PC-3 (cell line): ENCODE measurements around the gene HHAT. TPM values are rescaled to one million over a fixed set of nuclear protein-coding genes. Genes with fewer than 3 reads are reported as not detected.

Experiments
- ATAC-seq: fragments of 200-7000 bp; cut with Tn5 transposase; 2 replicates; pipeline ENCODE4 v1.9.1; 2020; ENCODE audit warnings: mild to moderate bottlenecking, moderate library complexity
- BruUV-seq: library from RNA; stranded (reverse); fragments of 400-500 nt; replicated peaks from 2 replicates; lab custom pipeline; 2021; lab: Mats Ljungman, UMichigan
- CTCF ChIA-PET: fragments of 300-600 bp; sonication (Branson Sonifier 250); formaldehyde crosslinking; loops from one replicate; lab custom pipeline; 2022; ENCODE audit warnings: antibody characterized with exemption; lab: Charles Lee
- POLR2A ChIA-PET: fragments of 300-600 bp; sonication (Branson Sonifier 250); formaldehyde crosslinking; loops from one replicate; lab custom pipeline; 2022; ENCODE audit warnings: antibody characterized with exemption; ENCODE audit not compliant: unreplicated experiment; lab: Charles Lee
- DNase-seq: peaks from one replicate; pipeline ENCODE4 v3.0.0-alpha.2; 2015
- H2AFZ ChIP-seq: fragments of 300-600 bp; sonication (generic); 2 replicates; pipeline ENCODE4 v1.6.0; 2016; ENCODE audit warnings: antibody characterized with exemption, low read length
- H3F3A ChIP-seq: fragments of 300-600 bp; sonication (generic); one replicate; pipeline ENCODE4 v1.6.0; 2017; ENCODE audit warnings: antibody characterized with exemption, low read length, control low read depth, mild to moderate bottlenecking; ENCODE audit not compliant: unreplicated experiment
- H3K27ac ChIP-seq: fragments of 300-600 bp; sonication (generic); 2 replicates; pipeline ENCODE4 v1.5.1; 2016; ENCODE audit warnings: mild to moderate bottlenecking, low read length
- H3K27me3 ChIP-seq: fragments of 300-600 bp; sonication (generic); 2 replicates; pipeline ENCODE4 v1.6.1; 2016; ENCODE audit warnings: low read length, mixed read lengths
- H3K36me3 ChIP-seq: fragments of 300-600 bp; sonication (generic); 2 replicates; pipeline ENCODE4 v1.6.1; 2016; ENCODE audit warnings: low read depth, mixed run types, low read length, mixed read lengths
- H3K4me1 ChIP-seq: fragments of 300-600 bp; sonication (generic); 2 replicates; pipeline ENCODE4 v1.5.1; 2016; ENCODE audit warnings: low read length; ENCODE audit not compliant: insufficient read depth
- H3K4me2 ChIP-seq: fragments of 300-600 bp; sonication (generic); 2 replicates; pipeline ENCODE4 v1.6.0; 2016; ENCODE audit warnings: low read length
- H3K4me3 ChIP-seq: fragments of 300-600 bp; sonication (generic); 2 replicates; pipeline ENCODE4 v1.5.1; 2016; ENCODE audit warnings: mild to moderate bottlenecking, low read length, mixed read lengths
- H3K79me2 ChIP-seq: fragments of 300-600 bp; sonication (generic); 2 replicates; pipeline ENCODE4 v1.6.1; 2017; ENCODE audit warnings: low read length, mixed read lengths
- H3K9ac ChIP-seq: fragments of 300-600 bp; sonication (generic); 2 replicates; pipeline ENCODE4 v1.6.0; 2016; ENCODE audit warnings: mild to moderate bottlenecking, low read length
- H3K9me2 ChIP-seq: fragments of 300-600 bp; sonication (generic); replicated peaks from 2 replicates; pipeline ENCODE4 v1.6.1; 2016; ENCODE audit warnings: mixed run types, low read length, mixed read lengths
- H3K9me3 ChIP-seq: fragments of 300-600 bp; sonication (generic); 2 replicates; pipeline ENCODE4 v1.6.1; 2016; ENCODE audit warnings: low read length, mixed read lengths
- H4K20me1 ChIP-seq: fragments of 300-600 bp; sonication (generic); 2 replicates; pipeline ENCODE4 v1.6.1; 2016; ENCODE audit warnings: low read length, mixed read lengths
- CTCF ChIP-seq: fragments of 300-600 bp; sonication (generic); conservative IDR thresholded peaks from 2 replicates; pipeline ENCODE4 v1.5.1; 2017; ENCODE audit warnings: antibody characterized with exemption, low read depth, mild to moderate bottlenecking, low read length
- EZH2 ChIP-seq: fragments of 300-600 bp; sonication (generic); IDR thresholded peaks from one replicate; pipeline ENCODE4 v1.6.1; 2017; ENCODE audit warnings: antibody characterized with exemption, mild to moderate bottlenecking, low read length; ENCODE audit not compliant: unreplicated experiment
- EZH2phosphoT487 ChIP-seq: fragments of 300-600 bp; sonication (generic); IDR thresholded peaks from 2 replicates; pipeline ENCODE4 v1.6.1; 2018; ENCODE audit warnings: mild to moderate bottlenecking, antibody characterized with exemption, low read length, borderline replicate concordance
- intact Hi-C: fragments of 100-400 bp; cut with micrococcal nuclease; formaldehyde crosslinking; loops from 2 replicates; pipeline ENCODE4 v1.9.0; 2023
- total RNA-seq: library from RNA; depleted of rRNA; stranded (reverse); fragments of >200 nt; gene quantifications from 2 replicates; pipeline ENCODE4 v1.2.3, GENCODE V29; 2014

HHAT gene
- total RNA-seq, 1 experiment from 2014 or later: 3.4 TPM

DNA sequence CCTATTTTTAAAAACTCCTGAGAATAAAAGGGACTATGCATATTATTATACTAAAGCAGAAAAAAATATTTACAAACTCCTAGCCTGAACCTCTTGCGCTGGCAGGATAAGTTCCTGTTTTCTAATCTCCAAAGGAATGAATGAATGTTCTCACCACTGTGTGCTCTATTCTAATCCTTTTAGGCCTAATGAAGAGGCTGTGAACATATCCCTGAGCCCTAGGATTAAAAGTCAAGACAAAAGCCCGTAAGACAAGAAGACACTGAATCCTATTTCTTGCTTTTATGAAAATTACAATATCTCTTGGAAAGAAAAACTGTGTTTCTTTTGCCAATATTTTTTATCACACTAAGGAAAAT lies 317.5 kb downstream of the HHAT start:
- no peaks in the 10 kb centered on the region for H3F3A ChIP-seq
- no peak overlapping the region for H3K4me3 ChIP-seq
- CTCF ChIA-PET: no interaction called here
- no peaks in the 10 kb centered on the region for H3K9me2 ChIP-seq
- H3K36me3 ChIP-seq: no peaks in the 10 kb centered on the region
- H3K9me3 ChIP-seq: no peaks in the 10 kb centered on the region
- H2AFZ ChIP-seq: no peak overlapping the region
- POLR2A ChIA-PET: no interaction called here
- ATAC-seq (no peak), DNase-seq (no peak)
- no peak overlapping the region for H3K27ac ChIP-seq
- H4K20me1 ChIP-seq: no peaks in the 10 kb centered on the region
- intact Hi-C loops: no loop called here
- H3K4me2 ChIP-seq: no peak overlapping the region
- no peak for TF ChIP-seq EZH2phosphoT487
- no peak for TF ChIP-seq EZH2
- TF ChIP-seq CTCF: no peak
- BruUV-seq: no TSS peak
- H3K27me3 ChIP-seq: no peaks in the 10 kb centered on the region
- H3K79me2 ChIP-seq: no peaks in the 10 kb centered on the region
- H3K4me1 ChIP-seq: no peaks in the 10 kb centered on the region
- no peak overlapping the region for H3K9ac ChIP-seq

DNA sequence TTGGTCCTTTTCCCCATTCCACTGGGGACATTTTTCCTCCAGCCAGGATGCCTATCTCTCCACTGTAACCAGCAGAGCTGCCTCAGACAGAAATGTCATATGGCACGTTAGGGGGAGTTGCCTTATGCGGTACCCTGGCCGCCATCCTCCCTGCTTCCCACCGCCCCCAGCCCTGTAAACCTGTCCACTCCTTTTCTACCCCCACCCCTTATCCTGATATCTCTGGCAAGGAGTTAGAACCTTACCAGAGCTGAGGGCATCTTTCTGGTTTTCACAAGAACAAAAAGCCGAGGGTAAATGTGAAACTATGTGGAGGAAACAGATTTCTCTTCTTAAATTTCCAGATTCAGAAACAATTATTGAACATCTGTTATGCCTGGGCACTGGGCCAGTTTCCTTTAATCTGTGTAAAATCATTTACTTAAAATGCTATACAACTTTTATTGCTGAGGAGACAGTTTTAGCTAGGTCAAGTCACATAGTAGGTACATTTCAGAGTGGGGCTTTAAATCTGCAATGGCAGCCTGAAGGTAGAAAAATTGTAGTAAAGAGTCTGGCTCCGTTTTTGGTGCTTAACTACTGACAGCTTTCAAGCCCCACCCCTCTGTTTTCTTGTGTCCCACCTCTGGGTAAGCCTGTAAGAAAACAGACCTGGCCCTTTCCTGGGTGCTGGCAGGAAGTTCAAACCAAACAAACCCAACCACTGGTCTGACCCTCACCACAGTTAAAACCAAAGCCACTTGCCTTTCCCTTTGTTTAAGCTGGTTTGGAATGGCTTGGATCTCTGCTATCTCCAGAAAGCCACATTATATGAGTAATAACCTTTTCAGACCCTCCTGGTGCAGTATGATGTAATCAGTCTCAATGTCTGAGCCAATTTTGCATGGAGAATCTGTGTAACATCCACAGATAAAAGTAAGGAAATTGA lies 319.0 kb downstream of the HHAT start:
- Histone ChIP-seq H3K79me2 (no peaks in the 10 kb centered on the region), H3K27ac (no peak overlapping the region), H3K27me3 (no peaks in the 10 kb centered on the region), H3K9ac (no peak overlapping the region), H3K4me2 (no peak overlapping the region), H2AFZ (no peak overlapping the region), H3F3A (no peaks in the 10 kb centered on the region), H3K4me1 (no peaks in the 10 kb centered on the region), H3K4me3 (no peak overlapping the region), H3K9me2 (no peaks in the 10 kb centered on the region), H3K36me3 (no peaks in the 10 kb centered on the region), H3K9me3 (no peaks in the 10 kb centered on the region), H4K20me1 (no peaks in the 10 kb centered on the region)
- CTCF ChIA-PET: no interaction called here
- POLR2A ChIA-PET: no interaction called here
- ATAC-seq (no peak), DNase-seq (no peak)
- intact Hi-C loops: no loop called here
- no TSS peak for BruUV-seq
- no peak for TF ChIP-seq EZH2phosphoT487
- no peak for TF ChIP-seq CTCF
- TF ChIP-seq EZH2: no peak
